HG03432 (cell line): ENCODE results near the gene FUS.

Experiments
- ATAC-seq: cut with Tn5 transposase; IDR thresholded peaks from one replicate; pipeline ENCODE4 v1.9.1; 2021; ENCODE audit warnings: mild to moderate bottlenecking, moderate library complexity; ENCODE audit not compliant: unreplicated experiment

The FUS gene

GRCh38 chr16:31225193-31225592 is 45.3 kb downstream of the FUS start:
- no peak for ATAC-seq

- ATAC-seq: no peak
Measured at GRCh38 chr16:31228206-31228605, 48.3 kb downstream of the FUS start.

- no peak for ATAC-seq
Measured at GRCh38 chr16:31229501-31229900, 49.6 kb downstream of the FUS start.

GRCh38 chr16:31238041-31238440 is 58.1 kb downstream of the FUS start:
- no peak for ATAC-seq
